Endothelial cell of umbilical vein (primary cell): ENCODE measurements around the gene CRYL1. TPM values are rescaled to one million over a fixed set of nuclear protein-coding genes. Genes with fewer than 3 reads are reported as not detected.

Experiments used
- BruUV-seq: library from RNA; stranded (reverse); fragments of 400-500 nt; replicated peaks from 2 replicates; lab custom pipeline; 2021; lab: Mats Ljungman, UMichigan
- CTCF ChIA-PET: fragments of 300-600, 350-600 bp; sonication (Branson Sonifier 250); formaldehyde crosslinking; loops from one replicate; lab custom pipeline; 2021; ENCODE audit warnings: antibody characterized with exemption, inconsistent platforms; lab: Charles Lee
- POLR2A ChIA-PET: fragments of 300-600, 350-600 bp; sonication (Branson Sonifier 250); formaldehyde crosslinking; loops from one replicate; lab custom pipeline; 2021; ENCODE audit warnings: antibody characterized with exemption, inconsistent platforms; lab: Charles Lee
- DNase-seq: peaks from one replicate; pipeline ENCODE4 v3.0.0-alpha.2; 2011; ENCODE audit warnings: low read depth, low spot score
- FAIRE-seq: peaks from 2 replicates; lab custom pipeline; 2011; peaks lifted over from hg19 to GRCh38; lab: Jason Lieb, UNC
- H2AFZ ChIP-seq: 2 replicates; pipeline ENCODE4 v1.6.0; 2012; ENCODE audit warnings: low read depth, low read length, control low read depth, inconsistent platforms
- H3K27ac ChIP-seq: 2 replicates; pipeline ENCODE4 v1.5.1; 2011; ENCODE audit warnings: low read depth, mild to moderate bottlenecking, control low read depth, low read length, moderate library complexity; ENCODE audit not compliant: insufficient read depth
- H3K27me3 ChIP-seq, 2 experiments: 2 replicates each; pipeline versions ENCODE4 v1.6.0 to v1.6.1; 2011; ENCODE audit warnings: low read length in 2 of 2, mixed read lengths in 1 of 2; ENCODE audit not compliant: control insufficient read depth in 2 of 2, insufficient read depth in 2 of 2
- H3K36me3 ChIP-seq, 2 experiments: 2 replicates in 1 of 2; 3 replicates in 1 of 2; pipeline ENCODE4 v1.5.1; 2011; ENCODE audit warnings: low read length in 2 of 2, mild to moderate bottlenecking in 1 of 2, moderate library complexity in 1 of 2; ENCODE audit not compliant: control insufficient read depth in 2 of 2, insufficient read depth in 2 of 2; ENCODE audit errors: extremely low read depth in 1 of 2
- H3K4me1 ChIP-seq: 3 replicates; pipeline ENCODE4 v1.5.1; 2011; ENCODE audit warnings: mild to moderate bottlenecking, low read length; ENCODE audit not compliant: control insufficient read depth, insufficient read depth; ENCODE audit errors: extremely low read depth
- H3K4me2 ChIP-seq: 2 replicates; pipeline ENCODE4 v1.6.1; 2011; ENCODE audit warnings: low read length, control low read depth, mixed read lengths; ENCODE audit not compliant: insufficient read depth
- H3K4me3 ChIP-seq, 3 experiments: fragments of 200-600 bp in 1 of 3; sonication (generic), shearing (Covaris generic) in 1 of 3; replicated peaks in 1 of 3; 2 replicates each; pipeline ENCODE4 v1.5.1; 2011 to 2016; ENCODE audit warnings: control low read depth in 3 of 3, low read length in 3 of 3, mild to moderate bottlenecking in 2 of 3, inconsistent platforms in 1 of 3, low read depth in 1 of 3, moderate library complexity in 1 of 3; ENCODE audit not compliant: insufficient read depth in 1 of 3
- H3K79me2 ChIP-seq: 2 replicates; pipeline ENCODE4 v1.6.0; 2012; ENCODE audit warnings: low read length, inconsistent platforms; ENCODE audit not compliant: control insufficient read depth, insufficient read depth
- H3K9ac ChIP-seq: replicated peaks from 2 replicates; pipeline ENCODE3; 2011; ENCODE audit warnings: low read length, control low read depth; ENCODE audit not compliant: insufficient read depth; ENCODE audit errors: extremely low read depth
- H3K9me1 ChIP-seq: replicated peaks from 3 replicates; pipeline ENCODE4 v1.6.0; 2011; ENCODE audit warnings: mild to moderate bottlenecking, low read length; ENCODE audit not compliant: control insufficient read depth, insufficient read depth; ENCODE audit errors: extremely low read depth
- H3K9me3 ChIP-seq: replicated peaks from 2 replicates; pipeline ENCODE4 v1.5.1; 2012; ENCODE audit warnings: low read length, inconsistent platforms; ENCODE audit not compliant: control insufficient read depth, insufficient read depth
- H4K20me1 ChIP-seq: replicated peaks from 2 replicates; pipeline ENCODE3; 2011; ENCODE audit warnings: mild to moderate bottlenecking, low read length; ENCODE audit not compliant: control insufficient read depth, insufficient read depth; ENCODE audit errors: extremely low read depth
- EZH2 ChIP-seq: IDR thresholded peaks from 2 replicates; pipeline ENCODE4 v1.6.1; 2012; ENCODE audit warnings: borderline replicate concordance, low read depth, mild to moderate bottlenecking, moderate library complexity, low read length, inconsistent platforms; ENCODE audit not compliant: severe bottlenecking
- FOS ChIP-seq: IDR thresholded peaks from 2 replicates; pipeline ENCODE4 v1.6.1; 2011; ENCODE audit warnings: mild to moderate bottlenecking, low read length, moderate library complexity, borderline replicate concordance; ENCODE audit not compliant: insufficient read depth
- GATA2 ChIP-seq: IDR thresholded peaks from 2 replicates; pipeline ENCODE4 v1.7.0; 2011; ENCODE audit warnings: low read depth, mild to moderate bottlenecking, moderate library complexity, mixed read lengths, low read length; ENCODE audit not compliant: insufficient read length, insufficient read depth
- JUN ChIP-seq: IDR thresholded peaks from 2 replicates; pipeline ENCODE4 v1.6.1; 2011; ENCODE audit warnings: borderline replicate concordance, low read depth; ENCODE audit not compliant: insufficient read length, insufficient read depth
- MYC ChIP-seq: IDR thresholded peaks from one replicate; pipeline ENCODE4 v1.6.1; 2011; ENCODE audit warnings: mild to moderate bottlenecking, low read depth, low read length
- POLR2A ChIP-seq: IDR thresholded peaks from 2 replicates; pipeline ENCODE4 v1.6.1; 2012; ENCODE audit warnings: low read depth, mild to moderate bottlenecking, control low read depth, low read length
- POLR2AphosphoS5 ChIP-seq: IDR thresholded peaks from 2 replicates; pipeline ENCODE4 v1.6.1; 2012; ENCODE audit warnings: low read depth, mild to moderate bottlenecking, control low read depth, low read length, moderate library complexity; ENCODE audit not compliant: insufficient read depth
- dilution Hi-C: fragments of 300-500 bp; cut with MboI; formaldehyde crosslinking; loops from one replicate; pipeline ENCODE4 v1.15.0; 2019; ENCODE audit warnings: low sequenced_read_pairs; ENCODE audit not compliant: extremely low pct_ligation_motif_present
- intact Hi-C: fragments of 100-400 bp; cut with micrococcal nuclease; formaldehyde crosslinking; loops from one replicate; pipeline ENCODE4 v1.10.0; 2022
- polyA plus RNA-seq, 4 experiments: library from polyadenylated mRNA; depleted of rRNA in 3 of 4; stranded (reverse) in 3 of 4; unstranded in 1 of 4; fragments of >200 nt; gene quantifications; 2 replicates each; pipeline versions ENCODE4 v1.2.1 to v1.2.3, GENCODE V29; 2011 to 2012; ENCODE audit warnings: missing spikeins in 1 of 4
- total RNA-seq: library from RNA; stranded (reverse); gene quantifications from 2 replicates; pipeline ENCODE4 v1.2.3, GENCODE V29; 2021
- TF ChIP-seq, protein P1 (sequence below): IDR thresholded peaks from 2 replicates; pipeline ENCODE4 v1.6.1; 2011; ENCODE audit not compliant: insufficient read depth, insufficient read length
- TF ChIP-seq, protein P2 (sequence below), 2 donors: IDR thresholded peaks; 1 replicate in 1 of 2; 2 replicates in 1 of 2; pipeline ENCODE4 v1.5.1; 2011; ENCODE audit warnings: low read length in 2 of 2, mild to moderate bottlenecking in 2 of 2, moderate library complexity in 2 of 2, control low read depth in 1 of 2, inconsistent platforms in 1 of 2, low read depth in 1 of 2; ENCODE audit not compliant: insufficient read depth in 1 of 2; ENCODE audit errors: extremely low read depth in 1 of 2

Gene CRYL1
- total and polyA plus RNA-seq, 2 donors (not counting 3 experiments of a cell fraction or from before 2014, with no cell fraction given) = 13.9 to 39.0 TPM

DNA sequence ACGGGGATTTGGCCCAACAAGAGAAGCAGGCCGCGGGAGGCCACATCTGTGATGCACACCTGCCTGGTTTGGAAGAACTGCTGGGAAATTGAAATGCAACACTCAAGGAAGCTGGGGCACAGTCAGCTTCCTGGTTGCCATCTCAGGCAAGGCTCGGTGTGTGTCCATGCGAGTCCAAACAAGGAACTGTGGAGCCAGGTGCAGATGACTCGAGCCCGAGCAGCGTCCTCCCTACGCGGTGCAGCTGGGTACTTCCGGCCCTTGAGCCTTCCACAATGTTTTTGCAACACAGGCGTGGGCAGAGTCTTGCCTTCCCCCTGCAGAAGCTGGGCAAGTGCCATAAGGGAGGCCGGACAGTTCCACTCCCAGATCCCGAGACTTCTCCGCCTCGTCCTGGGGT, 94.6 kb downstream of the CRYL1 start:
- Histone ChIP-seq H3K79me2 (no peaks in the 10 kb centered on the region), H2AFZ (no peak overlapping the region), H3K4me2 (no peak overlapping the region), H3K9me1 (no peaks in the 10 kb centered on the region), H3K4me3 (no peak overlapping the region), H4K20me1 (no peaks in the 10 kb centered on the region), H3K27ac (no peak overlapping the region), H3K9me3 (no peaks in the 10 kb centered on the region), H3K36me3 (no peaks in the 10 kb centered on the region), H3K9ac (no peak overlapping the region), H3K4me1 (no peaks in the 10 kb centered on the region), H3K27me3 (no peaks in the 10 kb centered on the region)
- no TSS peak for BruUV-seq
- dilution Hi-C loops = no loop called here
- ChIA-PET POLR2A (no interaction called here), CTCF (no interaction called here)
- FAIRE-seq = no peak
- TF ChIP-seq FOS (no peak), EZH2 (no peak), POLR2A (no peak), GATA2 (no peak), MYC (no peak), POLR2AphosphoS5 (no peak), JUN (no peak)
- TF ChIP-seq, protein P1, sequence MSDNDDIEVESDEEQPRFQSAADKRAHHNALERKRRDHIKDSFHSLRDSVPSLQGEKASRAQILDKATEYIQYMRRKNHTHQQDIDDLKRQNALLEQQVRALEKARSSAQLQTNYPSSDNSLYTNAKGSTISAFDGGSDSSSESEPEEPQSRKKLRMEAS = no peak
- TF ChIP-seq, protein P2, sequence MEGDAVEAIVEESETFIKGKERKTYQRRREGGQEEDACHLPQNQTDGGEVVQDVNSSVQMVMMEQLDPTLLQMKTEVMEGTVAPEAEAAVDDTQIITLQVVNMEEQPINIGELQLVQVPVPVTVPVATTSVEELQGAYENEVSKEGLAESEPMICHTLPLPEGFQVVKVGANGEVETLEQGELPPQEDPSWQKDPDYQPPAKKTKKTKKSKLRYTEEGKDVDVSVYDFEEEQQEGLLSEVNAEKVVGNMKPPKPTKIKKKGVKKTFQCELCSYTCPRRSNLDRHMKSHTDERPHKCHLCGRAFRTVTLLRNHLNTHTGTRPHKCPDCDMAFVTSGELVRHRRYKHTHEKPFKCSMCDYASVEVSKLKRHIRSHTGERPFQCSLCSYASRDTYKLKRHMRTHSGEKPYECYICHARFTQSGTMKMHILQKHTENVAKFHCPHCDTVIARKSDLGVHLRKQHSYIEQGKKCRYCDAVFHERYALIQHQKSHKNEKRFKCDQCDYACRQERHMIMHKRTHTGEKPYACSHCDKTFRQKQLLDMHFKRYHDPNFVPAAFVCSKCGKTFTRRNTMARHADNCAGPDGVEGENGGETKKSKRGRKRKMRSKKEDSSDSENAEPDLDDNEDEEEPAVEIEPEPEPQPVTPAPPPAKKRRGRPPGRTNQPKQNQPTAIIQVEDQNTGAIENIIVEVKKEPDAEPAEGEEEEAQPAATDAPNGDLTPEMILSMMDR (IDR thresholded peaks at IDR 0.05; ENCODE audit: extremely low read depth in 1 of 2, insufficient read depth in 1 of 2, low read depth in 1 of 2, low read length in 2 of 2) = no peak
- DNase-seq = no peak
- intact Hi-C loops = no loop called here
